ENCODE measurements around the gene SRL.
A peak's percentile ranks its signal among the peaks of the same experiment; 100 is the strongest.

SRL gene

DNA sequence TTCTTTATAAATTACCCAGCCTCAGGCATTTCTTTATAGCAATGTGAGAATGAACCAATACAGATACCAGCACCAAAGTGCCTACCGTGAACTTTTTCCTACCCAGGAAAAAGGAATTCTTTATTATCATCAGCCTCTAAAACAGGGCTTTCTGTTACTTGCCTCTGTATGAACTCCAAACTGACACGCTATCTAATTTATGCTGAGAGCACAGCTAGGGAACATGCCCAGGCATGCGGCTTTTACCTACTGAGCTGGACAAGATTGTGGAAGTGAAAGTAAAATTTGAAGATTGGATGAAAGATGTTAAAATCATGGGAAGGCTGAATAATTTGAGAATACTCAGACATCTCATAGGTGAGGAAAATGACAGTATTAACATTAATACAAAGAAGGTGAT is 101.2 kb downstream of the SRL start:
- peak; percentile 69 for DNase-seq
- in situ Hi-C loops (cut with MboI; ENCODE audit: low pct_unique_long_range_greater_than_20kb, low sequenced_read_pairs): no loop called here

GRCh38 chr16:4139968-4140367 is 101.9 kb downstream of the SRL start:
- in situ Hi-C loops (cut with MboI; ENCODE audit: low pct_unique_long_range_greater_than_20kb, low sequenced_read_pairs): no loop called here

More at GRCh38 chr16:4139968-4140367, 101.9 kb downstream of the SRL start:
- DNase-seq: no peak
